ENCODE measurements around the gene GID8. TPM values are rescaled to one million over a fixed set of nuclear protein-coding genes. Genes with fewer than 3 reads are reported as not detected.

The GID8 gene
- total and polyA plus RNA-seq, 11 donors: 6.2 to 22.2 (median 15.9) TPM

DNA sequence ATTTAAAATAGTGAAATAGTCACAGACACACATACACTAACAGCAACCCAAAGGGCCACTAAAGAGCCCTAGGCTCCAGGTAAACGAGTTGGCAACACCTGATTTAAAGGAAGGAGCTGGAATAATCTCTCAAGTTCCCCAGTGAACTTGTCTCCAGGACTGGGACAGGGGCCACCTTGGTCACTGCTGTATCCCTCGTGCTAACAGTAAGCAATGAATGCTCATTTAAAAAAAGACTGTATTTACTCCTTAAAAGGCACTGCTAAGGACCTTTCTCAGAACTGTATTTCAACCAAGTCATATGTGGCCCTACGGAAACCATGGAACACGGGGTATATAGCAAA, 12.9 kb upstream of the GID8 start:
- Histone ChIP-seq H3K4me1 (peaks cover 12 to 88% (median 77%) of the 10 kb centered on the region in 12 donors), H3K4me3 (peak overlapping the region; percentile 72 to 98 (median 94)), H3K27ac (peak overlapping the region in 11 of 12 donors; percentile 95 to 99 (median 98)), H3K27me3 (no peaks in the 10 kb centered on the region), H3K36me3 (no peaks in the 10 kb centered on the region), H3K9me3 (no peaks in the 10 kb centered on the region)
- intact Hi-C loops (cut with DNase I): loop anchor here in 4 of 10 donors (5.0 to 10.0 kb wide), 3 partner anchors 48 to 63 kb away; partner anchors contain the start of gene TCFL5 (in 1 of the 4)
- 1 to 3% (median 1%) methylated on average over 4 of the region's 4 CpGs for WGBS, 4 donors
- no peak for DNase-seq
- TF ChIP-seq POLR2A (IDR thresholded peaks at IDR 0.05): no peak
- TF ChIP-seq, protein P1, sequence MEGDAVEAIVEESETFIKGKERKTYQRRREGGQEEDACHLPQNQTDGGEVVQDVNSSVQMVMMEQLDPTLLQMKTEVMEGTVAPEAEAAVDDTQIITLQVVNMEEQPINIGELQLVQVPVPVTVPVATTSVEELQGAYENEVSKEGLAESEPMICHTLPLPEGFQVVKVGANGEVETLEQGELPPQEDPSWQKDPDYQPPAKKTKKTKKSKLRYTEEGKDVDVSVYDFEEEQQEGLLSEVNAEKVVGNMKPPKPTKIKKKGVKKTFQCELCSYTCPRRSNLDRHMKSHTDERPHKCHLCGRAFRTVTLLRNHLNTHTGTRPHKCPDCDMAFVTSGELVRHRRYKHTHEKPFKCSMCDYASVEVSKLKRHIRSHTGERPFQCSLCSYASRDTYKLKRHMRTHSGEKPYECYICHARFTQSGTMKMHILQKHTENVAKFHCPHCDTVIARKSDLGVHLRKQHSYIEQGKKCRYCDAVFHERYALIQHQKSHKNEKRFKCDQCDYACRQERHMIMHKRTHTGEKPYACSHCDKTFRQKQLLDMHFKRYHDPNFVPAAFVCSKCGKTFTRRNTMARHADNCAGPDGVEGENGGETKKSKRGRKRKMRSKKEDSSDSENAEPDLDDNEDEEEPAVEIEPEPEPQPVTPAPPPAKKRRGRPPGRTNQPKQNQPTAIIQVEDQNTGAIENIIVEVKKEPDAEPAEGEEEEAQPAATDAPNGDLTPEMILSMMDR (IDR thresholded peaks at IDR 0.05): no peak
- no peak for ATAC-seq

DNA sequence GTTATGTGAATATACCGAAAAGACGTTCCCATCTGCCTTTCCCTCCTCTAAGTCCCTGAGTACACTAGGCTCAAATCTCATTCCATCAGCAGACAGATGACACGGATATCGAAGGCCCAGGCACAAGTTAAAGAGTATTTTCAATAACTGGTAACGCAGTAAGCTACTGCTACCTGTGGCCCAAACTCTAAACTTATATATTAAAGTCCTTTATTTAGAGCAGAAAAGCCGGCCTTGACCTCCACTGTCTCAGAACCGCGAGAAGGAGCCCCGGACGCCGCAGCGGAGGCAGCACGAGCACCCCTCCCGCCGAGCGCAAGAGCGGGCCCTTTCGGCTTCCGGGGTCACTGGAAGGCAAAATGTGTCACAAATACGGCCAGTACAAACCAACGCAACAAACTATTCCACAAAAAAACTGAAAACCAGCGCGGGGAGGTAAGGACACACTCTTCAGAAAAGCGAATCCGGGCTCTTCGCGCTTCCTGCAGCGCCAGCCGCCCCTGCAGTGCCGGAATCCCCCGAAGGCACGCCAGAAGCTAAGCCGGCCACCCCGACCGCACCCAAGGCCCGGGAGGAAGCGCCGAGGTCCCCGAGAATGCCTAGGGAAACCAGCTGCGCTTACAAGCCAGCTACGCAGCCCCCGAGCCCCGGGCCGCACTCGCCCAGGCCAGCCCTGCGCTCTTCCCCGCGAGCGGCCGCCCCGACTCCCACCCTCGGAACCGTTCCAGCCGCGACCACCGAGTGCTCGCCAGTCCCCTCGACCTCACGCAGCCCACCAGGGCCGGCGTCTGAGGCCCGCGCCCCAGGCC, 12.3 kb upstream of the GID8 start:
- intact Hi-C loops (cut with DNase I): loop anchor here in 4 of 10 donors (5.0 to 10.0 kb wide), 3 partner anchors 48 to 63 kb away; partner anchors contain the start of gene TCFL5 (in 1 of the 4)
- Histone ChIP-seq H3K27ac (peak overlapping the region; percentile 95 to 99 (median 98)), H3K9me3 (no peaks in the 10 kb centered on the region), H3K36me3 (no peaks in the 10 kb centered on the region), H3K4me1 (peaks cover 12 to 86% (median 71%) of the 10 kb centered on the region in 12 donors), H3K27me3 (no peaks in the 10 kb centered on the region), H3K4me3 (peak overlapping the region; percentile 72 to 98 (median 94))
- 0 to 2% (median 1%) methylated on average over 25 to 63 of the region's 63 CpGs for WGBS, 4 donors
- ATAC-seq (peak in 2 of 4 donors; percentile 5 to 12), DNase-seq (peak in 3 of 5 donors; percentile 39 to 69 (median 41))
- TF ChIP-seq, protein P1 (IDR thresholded peaks at IDR 0.05): no peak
- no peak for TF ChIP-seq POLR2A (IDR thresholded peaks at IDR 0.05)

DNA sequence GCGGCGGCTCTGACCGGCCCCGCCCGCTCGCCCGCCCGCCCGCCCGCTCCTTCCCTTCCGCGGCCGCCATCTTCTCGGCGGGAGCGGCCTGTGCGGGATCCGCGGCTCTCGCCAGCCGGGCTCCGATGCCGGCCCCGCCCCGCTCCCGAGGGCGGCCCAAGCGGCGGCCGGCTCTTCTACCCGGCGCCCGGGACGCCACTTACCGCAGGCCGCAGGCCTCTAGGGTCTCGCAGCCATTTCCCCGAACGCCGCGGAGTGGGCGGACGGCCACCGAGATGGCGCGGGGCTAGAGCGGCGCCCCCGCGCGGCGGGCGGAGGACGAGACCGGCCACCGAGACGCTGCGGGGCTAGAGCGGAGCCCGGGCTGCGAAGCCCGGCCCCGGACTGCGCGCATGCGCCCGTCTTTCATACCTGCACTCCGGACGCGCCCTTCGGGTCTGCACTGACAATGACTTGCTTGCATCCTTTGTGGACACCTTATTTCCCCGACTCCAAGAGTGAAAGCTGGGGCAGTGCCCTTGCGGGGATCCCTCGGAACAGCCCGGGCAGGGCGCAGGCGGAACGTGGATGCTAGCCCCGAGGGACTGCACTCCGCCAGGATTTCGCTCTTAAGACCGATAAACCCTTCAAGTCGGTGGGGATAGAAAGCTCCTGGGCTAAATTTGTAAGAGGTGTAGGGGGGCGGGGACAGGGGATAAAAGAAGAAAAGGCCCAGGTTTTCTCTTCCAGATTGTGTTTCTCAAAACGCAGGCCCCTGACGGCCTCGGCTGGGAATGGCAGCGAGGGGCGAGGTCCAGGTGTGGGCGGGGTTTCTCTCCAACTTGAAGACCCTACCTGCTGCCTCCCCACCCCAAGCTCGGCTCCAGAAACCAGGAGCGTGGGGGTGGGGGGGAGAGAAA, 11.5 kb upstream of the GID8 start, which contains the start of gene DIDO1:
Gene DIDO1 (minus strand): TSS at position 277 of the 899 bp plus-strand sequence.
- H3K36me3 ChIP-seq: no peaks in the 10 kb centered on the region
- H3K9me3 ChIP-seq: no peaks in the 10 kb centered on the region
- H3K4me3 ChIP-seq: peak within 1 kb of the TSS; percentile 72 to 98 (median 94)
- WGBS, 4 donors: 1 to 3% (median 2%) methylated on average over 43 to 92 of the region's 92 CpGs
- H3K27ac ChIP-seq: peak within 1 kb of the TSS; percentile 95 to 99 (median 98)
- peak; percentile 90 to 95 (median 93) for DNase-seq
- peak; percentile 79 to 94 (median 88) for ATAC-seq
- TF ChIP-seq, protein P1 (IDR thresholded peaks at IDR 0.05): peak in 11 of 12 donors; percentile 69 to 95 (median 81)
- peak in 1 of 2 donors; percentile 64 for TF ChIP-seq POLR2A (IDR thresholded peaks at IDR 0.05)
- peaks cover 12 to 80% (median 63%) of the 10 kb centered on the region in 12 donors for H3K4me1 ChIP-seq
- intact Hi-C loops (cut with DNase I): loop anchor here in 4 of 10 donors (5.0 to 10.0 kb wide), 3 partner anchors 49 to 64 kb away; partner anchors contain the start of gene TCFL5 (in 1 of the 4)
- H3K27me3 ChIP-seq: no peaks in the 10 kb centered on the region
